Measurements from ENCODE around the gene LHX3. TPM values are rescaled to one million over a fixed set of nuclear protein-coding genes. Genes with fewer than 3 reads are reported as not detected.

Gene LHX3
- total RNA-seq, 2 experiments from 2014 or later = not detected

DNA sequence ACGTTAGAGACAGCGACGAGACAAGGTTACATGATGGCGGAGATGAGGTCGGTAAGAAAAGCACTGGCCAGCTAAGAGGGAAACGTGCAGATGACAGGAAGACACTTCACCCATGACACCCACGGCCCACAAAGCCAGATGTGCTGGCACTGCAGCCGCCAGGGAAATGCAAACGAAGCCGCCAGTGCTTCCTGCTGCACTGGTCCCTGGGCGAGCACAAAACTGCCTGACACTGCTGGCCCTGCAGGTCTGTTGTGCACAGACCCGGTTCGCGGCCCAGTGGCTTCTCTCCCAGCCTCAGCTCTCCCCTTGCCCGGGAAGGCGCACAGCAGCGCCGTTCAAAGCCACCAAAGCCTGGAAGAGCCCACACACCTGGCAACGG lies 20.4 kb upstream of the LHX3 start:
- H3K4me3 Mint-ChIP-seq = peak overlapping the region; percentile 24
- no peaks in the 10 kb centered on the region for H3K9me3 Mint-ChIP-seq (ENCODE audit: low read depth)
- H3K27ac Mint-ChIP-seq = peak overlapping the region; percentile 44
- no peaks in the 10 kb centered on the region for H3K27me3 Mint-ChIP-seq
- H3K36me3 Mint-ChIP-seq (ENCODE audit: low read depth) = peaks cover 28% of the 10 kb centered on the region
- CTCF ChIA-PET = no interaction called here
- POLR2A ChIA-PET = no interaction called here
- ATAC-seq = peak; percentile 28
- intact Hi-C loops (cut with DNase I, micrococcal nuclease) = loop anchor here in 1 of 2 experiments (5.0 kb wide), 1 partner anchor 57 kb away; no protein-coding TSS in a partner anchor
- peak; percentile 33 for DNase-seq
- peaks cover 20% of the 10 kb centered on the region for H3K4me1 Mint-ChIP-seq

DNA sequence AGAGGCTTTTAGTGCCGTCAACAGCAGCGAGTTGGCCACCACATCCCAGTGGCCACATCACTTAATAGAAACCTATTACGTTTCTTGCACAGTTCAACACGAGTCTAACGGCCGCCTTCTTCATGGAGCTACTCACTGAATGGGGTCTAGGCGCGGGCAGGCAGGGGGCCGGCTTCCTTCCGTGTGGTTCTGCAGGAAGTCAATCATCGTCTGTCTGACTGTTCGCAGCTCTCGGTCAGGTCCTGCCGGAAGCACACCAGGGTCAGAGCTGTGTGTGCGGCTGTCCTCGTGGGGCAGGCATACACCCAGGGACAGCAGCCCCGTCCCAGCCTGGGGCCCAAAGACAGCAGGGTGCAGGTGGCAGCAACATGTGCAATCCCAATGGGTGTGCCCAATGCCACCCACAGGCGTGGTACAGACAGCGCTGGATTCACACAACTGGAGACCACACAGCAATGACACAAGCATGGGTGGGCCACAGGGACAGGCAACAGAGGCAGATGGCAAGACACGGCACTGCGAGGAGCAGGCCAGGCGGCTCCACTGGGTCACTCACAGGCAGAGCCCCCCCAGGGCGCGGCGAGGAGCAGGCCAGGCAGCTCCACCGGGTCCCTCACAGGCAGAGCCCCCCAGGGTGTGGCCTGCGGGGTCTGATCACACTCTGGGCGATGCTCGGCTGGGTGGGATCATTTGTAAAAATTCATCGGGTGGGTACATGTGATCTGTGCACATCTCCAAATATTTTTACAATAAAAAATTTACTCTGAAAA lies 19.1 kb upstream of the LHX3 start:
- Mint-ChIP-seq H3K4me3 (no peak overlapping the region), H3K27ac (no peak overlapping the region), H3K36me3 (ENCODE audit: low read depth) (peaks cover 25% of the 10 kb centered on the region), H3K4me1 (peaks cover 20% of the 10 kb centered on the region), H3K27me3 (no peaks in the 10 kb centered on the region), H3K9me3 (ENCODE audit: low read depth) (no peaks in the 10 kb centered on the region)
- no peak for ATAC-seq
- intact Hi-C loops (cut with DNase I, micrococcal nuclease) = no loop called here
- DNase-seq = no peak
- POLR2A ChIA-PET = interaction anchor here (1.0 kb wide), 1 partner anchor 18 kb away, joined by 3 read pairs; no protein-coding TSS in a partner anchor
- CTCF ChIA-PET = interaction anchor here (0.6 kb wide), 1 partner anchor 586 kb away, joined by 3 read pairs; no protein-coding TSS in a partner anchor

DNA sequence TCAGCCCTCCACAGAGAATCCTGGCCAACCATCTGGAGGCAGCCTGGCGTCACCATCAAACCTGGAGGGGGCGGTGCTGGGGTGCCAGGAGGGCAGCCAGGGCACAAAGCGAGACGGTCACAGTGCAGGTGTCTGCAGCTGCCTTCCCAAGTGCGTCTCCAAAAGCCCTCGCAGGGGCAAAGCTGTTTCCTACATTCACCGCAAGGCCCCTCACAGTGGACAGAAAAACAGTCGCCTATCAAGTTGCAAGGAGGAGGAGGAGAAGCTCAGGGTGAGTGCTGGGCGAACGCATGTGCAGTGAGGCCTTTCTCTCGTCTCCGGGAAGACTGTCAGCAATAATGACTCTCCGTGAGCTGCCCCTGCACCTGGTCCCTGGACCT lies 18.0 kb upstream of the LHX3 start:
- CTCF ChIA-PET = no interaction called here
- POLR2A ChIA-PET = interaction anchor here (1.0 kb wide), 1 partner anchor 20 kb away, joined by 3 read pairs; no protein-coding TSS in a partner anchor
- Mint-ChIP-seq H3K4me1 (peaks cover 10% of the 10 kb centered on the region), H3K9me3 (ENCODE audit: low read depth) (no peaks in the 10 kb centered on the region), H3K27ac (no peak overlapping the region), H3K36me3 (ENCODE audit: low read depth) (peaks cover 24% of the 10 kb centered on the region), H3K4me3 (no peak overlapping the region), H3K27me3 (no peaks in the 10 kb centered on the region)
- ATAC-seq (no peak), DNase-seq (no peak)
- intact Hi-C loops (cut with DNase I, micrococcal nuclease) = no loop called here

DNA sequence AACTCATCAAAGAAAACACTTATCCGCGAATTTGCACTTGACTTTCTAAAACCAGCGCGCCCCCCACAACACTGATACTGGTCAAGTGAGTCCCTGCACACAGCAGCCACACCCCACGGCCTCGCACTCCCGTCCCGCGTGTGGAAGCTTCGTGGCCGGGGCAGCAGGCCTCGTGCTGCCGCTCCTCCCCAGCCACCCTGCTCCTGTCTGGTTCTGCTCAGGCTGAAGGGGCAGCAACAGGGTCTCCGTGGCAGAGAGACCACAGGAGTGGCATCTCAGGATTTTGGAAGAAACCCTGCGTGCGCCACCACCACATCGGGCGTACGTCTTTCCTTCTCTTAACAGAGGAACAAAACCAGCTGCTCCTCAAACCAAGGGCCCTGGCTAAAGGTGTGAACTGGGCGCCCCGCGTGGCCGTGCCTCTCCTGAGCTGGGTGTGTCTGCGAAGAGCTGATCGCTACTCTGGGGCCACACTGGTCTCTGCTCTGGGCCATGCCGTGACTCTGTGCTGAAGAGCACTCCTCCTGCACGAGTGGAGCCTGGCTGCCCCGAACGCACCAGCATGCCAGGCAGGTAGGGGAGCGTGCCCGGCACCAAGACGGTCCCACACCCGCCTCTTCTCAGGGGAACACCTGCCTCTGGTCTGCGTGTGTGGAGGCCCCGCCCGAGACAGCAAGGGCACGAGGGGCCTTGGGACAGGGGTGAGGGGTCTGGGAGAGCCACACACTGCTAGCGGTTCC lies 17.4 kb upstream of the LHX3 start:
- no peak for ATAC-seq
- CTCF ChIA-PET = no interaction called here
- no peaks in the 10 kb centered on the region for H3K27me3 Mint-ChIP-seq
- no peak overlapping the region for H3K4me3 Mint-ChIP-seq
- H3K9me3 Mint-ChIP-seq (ENCODE audit: low read depth) = no peaks in the 10 kb centered on the region
- H3K27ac Mint-ChIP-seq = no peak overlapping the region
- peaks cover 24% of the 10 kb centered on the region for H3K36me3 Mint-ChIP-seq (ENCODE audit: low read depth)
- DNase-seq = no peak
- POLR2A ChIA-PET = no interaction called here
- H3K4me1 Mint-ChIP-seq = peaks cover 9% of the 10 kb centered on the region
- intact Hi-C loops (cut with DNase I, micrococcal nuclease) = no loop called here

DNA sequence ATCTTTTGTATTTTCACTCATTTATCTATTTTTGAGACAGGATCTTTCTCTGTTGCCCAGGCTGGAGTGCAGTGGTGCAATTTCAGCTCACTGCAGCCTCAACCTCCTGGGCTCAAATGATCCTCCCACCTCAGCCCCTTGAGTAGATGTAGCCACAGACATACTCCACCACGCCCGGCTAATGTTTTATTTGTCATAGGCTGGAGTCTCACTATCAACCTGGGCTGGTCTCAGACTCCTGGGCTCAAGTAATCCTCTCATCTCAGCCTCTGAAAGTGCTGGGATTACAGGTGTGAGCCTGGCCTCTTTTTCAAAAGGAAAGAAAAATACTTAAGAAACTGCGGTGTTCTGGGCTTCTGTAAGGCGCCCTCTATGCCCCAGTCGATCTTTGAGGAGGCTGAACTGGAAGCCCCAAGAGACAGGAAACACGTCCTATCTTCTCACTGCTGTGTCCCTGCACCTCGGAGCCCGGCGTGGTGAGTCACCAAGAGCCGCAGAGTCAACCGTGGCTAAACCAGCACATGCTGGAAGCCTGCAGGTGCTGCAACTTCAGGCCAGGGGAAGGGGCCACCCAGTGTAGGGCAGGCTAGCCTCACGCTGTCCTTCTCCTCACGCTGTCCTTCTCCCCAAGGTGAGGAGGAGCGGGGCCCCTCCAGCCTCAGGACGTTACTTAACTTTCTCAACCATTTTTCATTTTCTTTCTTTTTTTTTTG lies 15.2 kb upstream of the LHX3 start:
- no peak overlapping the region for H3K4me3 Mint-ChIP-seq
- peak; percentile 52 for DNase-seq
- H3K36me3 Mint-ChIP-seq (ENCODE audit: low read depth) = peaks cover 33% of the 10 kb centered on the region
- intact Hi-C loops (cut with DNase I, micrococcal nuclease) = no loop called here
- POLR2A ChIA-PET = no interaction called here
- H3K27me3 Mint-ChIP-seq = no peaks in the 10 kb centered on the region
- ATAC-seq = peak; percentile 89
- H3K9me3 Mint-ChIP-seq (ENCODE audit: low read depth) = no peaks in the 10 kb centered on the region
- peak overlapping the region; percentile 13 for H3K27ac Mint-ChIP-seq
- CTCF ChIA-PET = no interaction called here
- peaks cover 3% of the 10 kb centered on the region for H3K4me1 Mint-ChIP-seq

DNA sequence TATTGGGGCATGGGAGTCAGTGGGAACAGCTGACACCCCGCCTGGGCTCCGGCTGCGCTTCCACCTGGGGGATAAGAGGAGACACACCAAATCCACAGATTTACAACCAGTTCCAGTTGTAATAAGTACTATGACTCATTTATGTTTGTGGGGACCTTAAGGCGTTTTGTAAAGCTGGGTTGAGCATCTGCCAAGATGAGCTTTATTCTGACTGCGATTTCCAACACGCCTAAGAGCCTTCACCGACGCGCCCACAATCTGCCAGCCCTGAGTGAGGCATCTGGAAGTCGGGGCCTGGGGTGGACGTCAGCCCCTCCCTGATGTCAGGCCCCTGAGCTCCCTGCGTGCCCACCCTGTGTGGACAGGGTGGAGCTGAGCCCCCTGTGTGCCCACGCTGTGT lies 14.3 kb upstream of the LHX3 start:
- DNase-seq (no peak), ATAC-seq (no peak)
- Mint-ChIP-seq H3K4me3 (no peak overlapping the region), H3K4me1 (peaks cover 2% of the 10 kb centered on the region), H3K27ac (no peak overlapping the region), H3K27me3 (no peaks in the 10 kb centered on the region), H3K36me3 (ENCODE audit: low read depth) (peaks cover 38% of the 10 kb centered on the region), H3K9me3 (ENCODE audit: low read depth) (no peaks in the 10 kb centered on the region)
- CTCF ChIA-PET = no interaction called here
- intact Hi-C loops (cut with DNase I, micrococcal nuclease) = no loop called here
- POLR2A ChIA-PET = no interaction called here

DNA sequence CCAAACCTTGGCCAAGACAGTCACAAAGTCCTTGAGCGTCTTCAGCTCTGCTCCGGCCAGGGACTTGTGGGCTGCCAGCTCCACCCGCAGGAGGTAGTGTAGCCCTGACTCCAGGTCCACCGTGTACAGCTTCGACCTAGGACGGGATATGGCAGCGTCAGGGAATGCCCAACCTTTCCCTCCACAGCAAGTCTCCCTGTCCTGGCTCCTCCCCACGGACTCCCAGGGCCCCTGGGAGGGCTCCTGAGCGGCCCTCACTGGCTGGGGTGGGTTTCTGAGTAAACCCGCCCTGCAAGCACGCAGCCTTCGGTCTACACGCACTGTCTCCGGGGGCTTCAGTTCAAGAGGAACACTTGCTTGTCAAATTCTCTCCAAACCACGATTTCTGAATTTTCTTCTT lies 13.7 kb upstream of the LHX3 start:
- Mint-ChIP-seq H3K4me1 (peaks cover 2% of the 10 kb centered on the region), H3K9me3 (ENCODE audit: low read depth) (no peaks in the 10 kb centered on the region), H3K4me3 (no peak overlapping the region), H3K36me3 (ENCODE audit: low read depth) (peaks cover 42% of the 10 kb centered on the region), H3K27ac (no peak overlapping the region), H3K27me3 (no peaks in the 10 kb centered on the region)
- ATAC-seq (no peak), DNase-seq (no peak)
- intact Hi-C loops (cut with DNase I, micrococcal nuclease) = no loop called here
- CTCF ChIA-PET = interaction anchor here (0.7 kb wide), 1 partner anchor 10 kb away, joined by 3 read pairs; no protein-coding TSS in a partner anchor
- POLR2A ChIA-PET = no interaction called here

DNA sequence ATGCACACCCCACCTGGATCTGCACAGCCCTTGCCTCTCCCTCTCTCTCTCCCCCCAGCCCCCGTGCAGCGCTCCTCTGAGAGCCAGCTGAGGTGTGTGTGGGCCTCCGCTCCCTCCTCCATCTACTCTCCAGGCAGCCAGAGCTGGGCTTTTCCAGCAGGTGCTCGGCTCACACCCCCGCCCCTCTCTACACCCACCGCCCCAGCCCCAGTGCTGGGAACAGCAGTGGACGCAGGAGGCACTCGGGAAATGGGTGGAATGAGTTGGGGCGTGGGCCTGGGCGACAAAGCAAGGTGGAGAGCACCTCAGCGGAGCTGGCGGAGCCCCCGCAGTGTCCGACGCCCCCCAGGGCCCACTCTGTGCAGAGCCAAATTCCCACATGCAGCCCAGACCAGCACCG lies 13.3 kb upstream of the LHX3 start:
- CTCF ChIA-PET = interaction anchor here (0.7 kb wide), 1 partner anchor 10 kb away, joined by 3 read pairs; no protein-coding TSS in a partner anchor

DNA sequence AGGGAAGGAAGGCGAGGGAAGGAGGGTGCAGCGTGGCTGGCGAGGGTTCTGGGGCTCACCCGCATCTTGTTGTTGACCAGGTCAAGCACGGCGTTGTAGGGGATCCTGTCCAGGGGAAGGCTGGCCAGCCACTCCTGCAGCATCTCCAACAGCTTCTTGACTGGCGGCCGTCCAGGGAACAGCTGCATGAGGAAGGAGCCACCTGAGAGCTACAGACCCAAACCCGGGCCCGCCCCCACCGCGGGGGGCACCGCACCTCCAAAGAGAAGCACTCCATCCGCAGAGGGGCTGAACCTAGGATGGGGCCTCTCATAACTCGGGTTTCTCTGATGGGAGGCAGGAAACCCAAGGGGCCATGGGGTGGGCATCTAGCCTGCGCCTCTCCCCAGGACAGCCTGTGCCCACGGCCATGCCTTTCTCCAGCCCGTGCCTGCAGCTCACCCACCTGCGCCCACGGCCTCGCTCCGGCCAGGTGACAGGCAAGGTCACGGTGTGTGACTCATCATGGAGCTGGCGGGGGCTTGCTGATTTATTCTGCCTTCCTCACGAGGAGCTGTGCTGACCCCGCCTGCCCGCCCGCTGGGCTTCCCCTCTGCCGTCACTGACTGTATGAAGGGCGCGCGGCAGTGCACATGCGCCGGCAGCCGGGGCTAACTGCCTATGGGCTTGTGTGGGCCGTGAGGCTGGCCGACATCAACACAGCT lies 11.8 kb upstream of the LHX3 start:
- Mint-ChIP-seq H3K27me3 (no peaks in the 10 kb centered on the region), H3K4me3 (no peak overlapping the region), H3K4me1 (peaks cover 2% of the 10 kb centered on the region), H3K36me3 (ENCODE audit: low read depth) (peaks cover 43% of the 10 kb centered on the region), H3K27ac (no peak overlapping the region), H3K9me3 (ENCODE audit: low read depth) (no peaks in the 10 kb centered on the region)
- intact Hi-C loops (cut with DNase I, micrococcal nuclease) = no loop called here
- POLR2A ChIA-PET = no interaction called here
- no peak for DNase-seq
- CTCF ChIA-PET = no interaction called here
- no peak for ATAC-seq

More for the DNA sequence above, 13.3 kb upstream of the LHX3 start:
- intact Hi-C loops (cut with DNase I, micrococcal nuclease) = no loop called here
- Mint-ChIP-seq H3K27ac (no peak overlapping the region), H3K9me3 (ENCODE audit: low read depth) (no peaks in the 10 kb centered on the region), H3K27me3 (no peaks in the 10 kb centered on the region), H3K4me3 (no peak overlapping the region), H3K36me3 (ENCODE audit: low read depth) (peaks cover 42% of the 10 kb centered on the region), H3K4me1 (peaks cover 2% of the 10 kb centered on the region)
- ATAC-seq (no peak), DNase-seq (no peak)
- POLR2A ChIA-PET = no interaction called here

DNA sequence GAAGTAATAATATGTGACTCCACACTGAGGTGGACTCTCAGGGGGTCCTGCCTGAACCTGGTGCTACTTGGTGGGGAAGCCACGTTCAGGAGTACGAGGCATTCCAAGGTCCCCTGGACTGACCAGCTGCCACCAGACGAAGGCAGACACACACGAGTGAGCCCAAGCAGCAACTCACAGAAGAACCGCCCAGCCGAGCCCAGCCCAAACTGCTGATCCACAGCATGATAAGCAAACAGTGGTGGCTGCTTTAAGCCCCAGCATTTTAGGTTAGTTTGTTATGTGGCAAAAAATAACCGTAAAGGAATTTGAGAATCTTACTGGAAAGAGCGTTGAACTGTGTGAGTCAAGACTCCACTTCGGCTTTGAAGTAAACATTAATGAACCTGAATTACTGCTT lies 8.8 kb upstream of the LHX3 start:
- H3K36me3 Mint-ChIP-seq (ENCODE audit: low read depth) = peaks cover 45% of the 10 kb centered on the region
- ATAC-seq = no peak
- H3K27me3 Mint-ChIP-seq = no peaks in the 10 kb centered on the region
- DNase-seq = no peak
- intact Hi-C loops (cut with DNase I, micrococcal nuclease) = no loop called here
- H3K4me1 Mint-ChIP-seq = no peaks in the 10 kb centered on the region
- H3K27ac Mint-ChIP-seq = no peak overlapping the region
- H3K4me3 Mint-ChIP-seq = no peak overlapping the region
- POLR2A ChIA-PET = no interaction called here
- CTCF ChIA-PET = no interaction called here
- no peaks in the 10 kb centered on the region for H3K9me3 Mint-ChIP-seq (ENCODE audit: low read depth)

DNA sequence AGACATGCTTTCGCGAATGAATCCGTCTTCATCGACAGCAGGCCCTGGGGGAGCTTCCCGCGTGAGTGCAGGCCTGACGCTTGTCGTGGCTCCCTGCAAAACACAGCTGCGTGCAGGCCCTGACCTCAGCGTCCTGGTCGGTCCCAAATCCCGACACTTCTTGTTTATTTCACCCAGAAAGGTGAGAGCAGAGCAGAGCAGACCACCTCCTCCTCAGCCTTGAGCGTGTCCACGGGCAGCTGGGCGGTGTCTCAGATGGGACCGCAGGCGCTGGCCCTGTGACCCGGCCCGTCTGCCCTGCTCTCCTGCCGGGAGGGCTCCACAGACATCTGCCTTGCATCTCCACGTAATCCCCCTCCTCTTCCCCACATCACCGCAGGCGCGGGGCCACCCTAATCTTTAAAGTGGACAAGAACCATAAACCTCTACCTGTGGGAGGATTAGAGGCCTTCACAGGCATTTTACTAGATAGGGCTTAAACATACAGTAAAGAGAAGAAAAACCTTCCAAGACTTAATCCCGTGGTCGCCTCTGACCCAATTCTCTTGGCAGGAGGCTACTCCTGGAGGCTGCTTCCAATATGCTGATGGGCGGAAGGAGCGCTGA lies 7.5 kb upstream of the LHX3 start:
- CTCF ChIA-PET = no interaction called here
- H3K9me3 Mint-ChIP-seq (ENCODE audit: low read depth) = no peaks in the 10 kb centered on the region
- POLR2A ChIA-PET = no interaction called here
- H3K4me3 Mint-ChIP-seq = no peak overlapping the region
- no peak for ATAC-seq
- no peak for DNase-seq
- intact Hi-C loops (cut with DNase I, micrococcal nuclease) = no loop called here
- no peaks in the 10 kb centered on the region for H3K27me3 Mint-ChIP-seq
- no peaks in the 10 kb centered on the region for H3K4me1 Mint-ChIP-seq
- no peak overlapping the region for H3K27ac Mint-ChIP-seq
- H3K36me3 Mint-ChIP-seq (ENCODE audit: low read depth) = peaks cover 45% of the 10 kb centered on the region

Data from activated CD4-positive, alpha-beta T cell treated with anti-CD3 and anti-CD28 coated beads for 36 hours (primary cell).